Duodenal mucosa (tissue), 2 donors: ENCODE data around the gene MAFF.

ENCODE experiments used
- H3K27ac ChIP-seq: one replicate; pipeline ENCODE4 v1.7.0; 2013; ENCODE audit warnings: low read depth, low read length
- H3K27me3 ChIP-seq, 2 donors: one replicate each; pipeline ENCODE4 v1.7.0; 2013; ENCODE audit warnings: low read length in 2 of 2, control low read depth in 1 of 2; ENCODE audit not compliant: insufficient read depth in 2 of 2, control insufficient read depth in 1 of 2
- H3K36me3 ChIP-seq, 2 donors: one replicate each; pipeline ENCODE4 v1.7.0; 2013; ENCODE audit warnings: low read length in 2 of 2, control low read depth in 1 of 2; ENCODE audit not compliant: insufficient read depth in 2 of 2, control insufficient read depth in 1 of 2
- H3K4me1 ChIP-seq, 2 donors: one replicate each; pipeline ENCODE4 v1.7.0; 2013; ENCODE audit warnings: low read length in 2 of 2, control low read depth in 1 of 2; ENCODE audit not compliant: insufficient read depth in 2 of 2, control insufficient read depth in 1 of 2
- H3K4me3 ChIP-seq, 2 donors: one replicate each; pipeline ENCODE4 v1.7.0; 2013; ENCODE audit warnings: low read length in 2 of 2, low read depth in 1 of 2
- H3K9ac ChIP-seq, 2 donors: one replicate each; pipeline ENCODE4 v1.7.0; 2013; ENCODE audit warnings: low read length in 2 of 2, low read depth in 1 of 2
- H3K9me3 ChIP-seq, 2 donors: one replicate each; pipeline ENCODE4 v1.7.0; 2013; ENCODE audit warnings: low read length in 2 of 2, control low read depth in 1 of 2; ENCODE audit not compliant: control insufficient read depth in 1 of 2

MAFF gene

DNA sequence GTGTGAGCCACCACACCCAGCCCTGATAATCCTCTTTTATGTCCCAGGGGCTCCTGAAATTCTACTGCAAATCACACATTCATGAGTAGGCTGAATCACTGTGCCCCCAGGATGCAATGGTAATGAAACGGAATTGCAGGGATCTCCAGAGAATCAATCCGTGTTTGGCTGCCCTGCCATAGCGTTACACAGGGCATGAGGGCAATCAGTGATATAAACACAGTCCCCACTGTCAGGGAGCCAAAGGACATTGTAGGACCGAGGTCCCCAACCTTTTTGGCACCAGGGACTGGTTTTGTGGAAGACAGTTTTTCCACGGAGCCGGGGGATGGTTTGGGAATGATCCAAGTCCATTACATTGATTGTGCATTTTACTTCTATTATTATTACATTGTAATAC is 11.2 kb upstream of the MAFF start:
- H3K27me3 ChIP-seq = no peaks in the 10 kb centered on the region
- peaks cover 15% of the 10 kb centered on the region in 2 donors for H3K4me1 ChIP-seq
- H3K36me3 ChIP-seq = no peaks in the 10 kb centered on the region
- H3K27ac ChIP-seq = no peak overlapping the region
- H3K9ac ChIP-seq = no peak overlapping the region
- H3K9me3 ChIP-seq = no peaks in the 10 kb centered on the region
- H3K4me3 ChIP-seq = no peak overlapping the region

DNA sequence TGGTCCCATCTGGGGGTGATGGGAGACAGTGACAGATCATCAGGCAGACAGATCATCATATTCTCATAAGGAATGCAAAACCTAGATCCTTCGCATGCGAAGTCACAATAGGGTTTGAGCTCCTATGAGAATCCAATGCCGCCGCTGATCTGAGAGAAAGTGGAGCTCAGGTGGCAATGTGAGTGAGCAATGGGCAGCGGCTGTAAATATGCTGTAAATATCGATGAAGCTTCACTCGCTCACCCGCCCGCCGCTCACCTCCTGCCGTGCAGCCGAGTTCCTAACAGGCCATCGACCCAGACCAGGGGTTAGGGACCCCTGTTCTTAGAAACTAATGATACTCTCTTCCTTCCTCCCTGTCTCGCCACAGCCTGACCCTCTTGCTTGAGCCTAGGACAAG is 10.7 kb upstream of the MAFF start:
- Histone ChIP-seq H3K36me3 (no peaks in the 10 kb centered on the region), H3K27me3 (no peaks in the 10 kb centered on the region), H3K27ac (no peak overlapping the region), H3K9ac (no peak overlapping the region), H3K4me1 (peaks cover 15% of the 10 kb centered on the region in 2 donors), H3K9me3 (no peaks in the 10 kb centered on the region), H3K4me3 (no peak overlapping the region)

DNA sequence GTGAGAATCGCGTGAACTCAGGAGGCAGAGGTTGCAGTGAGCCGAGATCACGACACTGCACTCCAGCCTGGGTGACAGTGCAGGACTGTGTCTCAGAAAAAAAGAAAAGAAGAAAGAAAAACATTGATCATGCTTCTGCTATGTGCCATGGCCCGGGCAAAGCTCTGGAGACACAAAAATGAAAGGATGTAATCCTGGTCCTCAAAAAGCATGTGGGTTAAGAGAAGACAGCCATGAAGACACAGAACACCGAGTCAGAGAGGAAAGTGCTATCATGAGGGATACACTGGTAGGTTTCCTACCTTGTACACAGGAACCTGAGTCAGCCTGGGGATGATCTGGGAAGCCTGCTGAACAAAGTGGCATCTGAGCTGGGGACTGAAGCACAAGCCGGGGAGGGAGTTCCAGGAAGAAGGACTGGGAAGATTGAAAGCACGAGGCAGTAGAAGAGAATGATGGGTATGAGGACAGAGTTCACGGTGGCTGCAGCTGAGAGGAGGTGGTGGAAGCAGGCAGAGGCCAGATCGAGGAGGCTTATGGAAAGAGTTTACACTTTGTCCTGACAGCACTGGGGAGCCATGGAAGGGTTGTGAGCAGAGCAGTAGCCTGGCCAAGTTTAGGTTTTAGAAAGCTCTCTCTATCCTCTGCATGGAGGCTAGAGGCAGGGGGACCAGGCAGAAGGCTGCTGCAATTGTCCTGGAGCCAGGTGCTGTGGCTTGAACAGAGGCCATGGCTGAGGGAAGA is 9.9 kb upstream of the MAFF start:
- Histone ChIP-seq H3K36me3 (no peaks in the 10 kb centered on the region), H3K9me3 (no peaks in the 10 kb centered on the region), H3K4me3 (no peak overlapping the region), H3K9ac (no peak overlapping the region), H3K27ac (no peak overlapping the region), H3K4me1 (peaks cover 15 to 18% of the 10 kb centered on the region in 2 donors), H3K27me3 (no peaks in the 10 kb centered on the region)

DNA sequence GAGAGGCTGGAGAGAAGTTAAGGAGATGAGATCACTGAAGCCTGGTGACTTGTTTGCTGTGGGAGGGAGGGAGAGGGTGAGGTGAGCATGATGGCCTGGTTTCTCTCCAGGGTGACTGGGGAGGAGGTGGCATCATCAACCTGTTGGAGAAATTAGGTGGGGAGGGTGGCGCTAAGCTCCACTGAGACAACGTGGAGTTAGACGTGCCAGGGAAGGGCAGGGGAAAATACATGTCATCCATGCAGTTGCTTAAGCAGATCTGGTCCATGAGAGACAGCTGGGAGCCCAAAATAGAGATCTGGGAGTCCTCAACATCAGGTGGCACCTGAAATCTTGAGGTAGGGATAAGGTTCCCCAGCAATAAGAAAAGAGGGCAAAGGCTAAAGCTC is 9.3 kb upstream of the MAFF start:
- Histone ChIP-seq H3K9me3 (no peaks in the 10 kb centered on the region), H3K36me3 (no peaks in the 10 kb centered on the region), H3K4me1 (peaks cover 15 to 19% of the 10 kb centered on the region in 2 donors), H3K4me3 (no peak overlapping the region), H3K9ac (no peak overlapping the region), H3K27me3 (no peaks in the 10 kb centered on the region), H3K27ac (no peak overlapping the region)

DNA sequence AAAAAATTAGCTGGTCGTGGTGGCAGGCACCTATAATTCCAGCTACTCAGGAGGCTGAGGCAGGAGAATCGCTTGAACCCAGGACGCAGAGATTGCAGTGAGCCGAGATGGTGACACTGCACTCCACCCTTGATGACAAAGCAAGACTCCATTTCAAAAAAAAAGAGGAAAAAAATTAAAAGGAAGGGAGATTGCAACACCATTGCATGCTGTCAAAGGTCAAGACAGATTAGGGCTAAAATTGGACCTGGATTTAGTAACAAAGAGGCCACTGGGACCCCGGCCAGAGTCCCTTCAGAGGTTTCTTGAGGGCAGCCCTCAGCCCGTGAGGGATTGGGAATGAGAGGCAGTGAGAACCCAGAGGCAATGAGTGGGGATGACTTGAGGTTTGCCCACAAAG is 8.2 kb upstream of the MAFF start:
- Histone ChIP-seq H3K27ac (no peak overlapping the region), H3K9ac (no peak overlapping the region), H3K9me3 (no peaks in the 10 kb centered on the region), H3K36me3 (no peaks in the 10 kb centered on the region), H3K4me1 (peaks cover 15 to 19% of the 10 kb centered on the region in 2 donors), H3K4me3 (no peak overlapping the region), H3K27me3 (no peaks in the 10 kb centered on the region)

DNA sequence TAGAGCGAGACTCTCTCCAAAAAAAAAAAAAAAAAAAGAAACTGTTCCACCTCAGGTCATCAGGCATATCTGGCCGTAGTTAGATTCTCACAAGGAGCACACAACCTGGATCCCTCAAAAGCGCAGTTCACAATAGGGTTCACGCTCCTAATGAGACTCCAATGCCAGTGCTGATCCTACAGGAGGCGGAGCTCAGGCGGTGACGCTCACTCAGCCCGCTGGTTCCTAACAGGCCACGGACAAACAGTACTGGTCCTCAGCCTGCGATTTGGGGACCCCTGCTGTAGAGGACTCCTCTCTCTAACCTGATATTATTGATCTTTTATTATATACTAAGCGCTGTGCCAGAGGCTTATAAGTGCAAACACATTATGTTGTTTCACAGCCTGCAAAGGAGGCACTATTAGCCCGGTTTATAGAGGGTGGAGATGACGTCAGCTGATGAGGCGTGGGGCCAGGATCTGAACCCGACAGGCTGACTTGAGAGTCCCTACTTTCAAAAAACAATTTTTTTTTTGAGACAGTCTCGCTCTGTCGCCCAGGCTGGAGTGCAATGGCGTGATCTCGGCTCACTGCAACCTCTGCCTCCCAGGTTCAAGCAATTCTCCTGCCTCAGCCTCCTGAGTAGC is 4.9 kb upstream of the MAFF start:
- Histone ChIP-seq H3K27ac (no peak overlapping the region), H3K4me1 (peaks cover 21 to 22% of the 10 kb centered on the region in 2 donors), H3K36me3 (no peaks in the 10 kb centered on the region), H3K27me3 (no peaks in the 10 kb centered on the region), H3K4me3 (peak overlapping the region; percentile 45 to 55), H3K9ac (peak overlapping the region; percentile 49 to 54), H3K9me3 (no peaks in the 10 kb centered on the region)

DNA sequence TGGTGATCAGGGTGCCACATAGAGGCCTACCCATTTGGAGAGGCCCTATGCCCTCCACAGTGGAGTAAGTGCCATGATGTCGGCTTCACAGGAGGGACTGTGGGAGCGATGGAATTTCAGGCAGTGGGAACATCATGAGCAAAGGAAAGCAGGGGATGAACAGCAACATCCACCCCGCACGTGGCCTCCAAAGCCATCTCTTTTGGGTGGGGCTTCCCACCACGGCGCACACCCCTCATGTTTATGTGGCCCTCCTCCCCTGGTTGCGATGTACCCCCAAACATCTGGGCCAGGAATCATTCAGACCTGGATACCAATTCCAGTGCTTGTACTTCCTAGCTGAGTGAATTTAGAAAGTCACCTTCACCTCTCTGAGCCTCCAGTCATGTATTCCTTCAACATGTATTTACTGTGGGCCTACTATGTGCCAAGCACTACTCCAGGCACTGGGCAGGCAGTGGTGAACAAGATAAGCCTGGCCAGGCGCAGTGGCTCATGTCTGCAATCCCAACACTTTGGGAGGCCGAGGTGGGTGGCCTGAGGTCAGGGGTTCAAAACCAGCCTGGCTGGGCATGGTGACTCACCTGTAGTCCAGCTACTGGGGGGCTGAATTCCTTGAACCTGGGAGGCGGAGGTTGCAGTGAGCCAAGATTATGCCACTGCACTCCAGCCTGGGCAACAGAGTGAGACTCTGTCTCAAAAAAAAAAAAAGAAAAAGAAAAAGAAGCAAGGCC is 1.8 kb upstream of the MAFF start:
- Histone ChIP-seq H3K4me1 (peaks cover 27 to 30% of the 10 kb centered on the region in 2 donors), H3K4me3 (no peak overlapping the region), H3K27ac (no peak overlapping the region)

DNA sequence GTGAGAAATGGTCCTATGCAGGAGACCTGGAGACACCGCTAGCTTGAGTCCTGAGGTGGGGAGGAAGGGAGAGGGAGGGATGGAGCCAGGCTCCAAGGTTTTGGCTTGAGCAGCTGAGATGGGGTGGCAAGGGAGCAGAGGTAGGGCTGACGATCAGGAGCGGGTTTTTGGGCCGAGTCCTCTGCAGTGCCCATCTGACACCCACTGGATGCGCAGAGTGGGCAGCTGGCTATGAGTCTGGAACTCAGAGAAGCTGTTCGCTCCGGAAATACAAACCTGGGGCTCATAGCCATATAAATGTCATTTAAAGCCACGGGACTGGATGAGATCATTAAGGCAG is 453 bp upstream of the MAFF start:
- Histone ChIP-seq H3K9ac (peak overlapping the region; percentile 2 to 54), H3K27me3 (no peaks in the 10 kb centered on the region), H3K36me3 (no peaks in the 10 kb centered on the region), H3K4me3 (peak overlapping the region; percentile 60 to 64), H3K4me1 (peaks cover 29 to 34% of the 10 kb centered on the region in 2 donors), H3K9me3 (no peaks in the 10 kb centered on the region), H3K27ac (peak overlapping the region; percentile 78)

More for the DNA sequence above, 1.8 kb upstream of the MAFF start:
- H3K27me3 ChIP-seq = no peaks in the 10 kb centered on the region
- no peaks in the 10 kb centered on the region for H3K9me3 ChIP-seq
- H3K36me3 ChIP-seq = no peaks in the 10 kb centered on the region
- no peak overlapping the region for H3K9ac ChIP-seq

DNA sequence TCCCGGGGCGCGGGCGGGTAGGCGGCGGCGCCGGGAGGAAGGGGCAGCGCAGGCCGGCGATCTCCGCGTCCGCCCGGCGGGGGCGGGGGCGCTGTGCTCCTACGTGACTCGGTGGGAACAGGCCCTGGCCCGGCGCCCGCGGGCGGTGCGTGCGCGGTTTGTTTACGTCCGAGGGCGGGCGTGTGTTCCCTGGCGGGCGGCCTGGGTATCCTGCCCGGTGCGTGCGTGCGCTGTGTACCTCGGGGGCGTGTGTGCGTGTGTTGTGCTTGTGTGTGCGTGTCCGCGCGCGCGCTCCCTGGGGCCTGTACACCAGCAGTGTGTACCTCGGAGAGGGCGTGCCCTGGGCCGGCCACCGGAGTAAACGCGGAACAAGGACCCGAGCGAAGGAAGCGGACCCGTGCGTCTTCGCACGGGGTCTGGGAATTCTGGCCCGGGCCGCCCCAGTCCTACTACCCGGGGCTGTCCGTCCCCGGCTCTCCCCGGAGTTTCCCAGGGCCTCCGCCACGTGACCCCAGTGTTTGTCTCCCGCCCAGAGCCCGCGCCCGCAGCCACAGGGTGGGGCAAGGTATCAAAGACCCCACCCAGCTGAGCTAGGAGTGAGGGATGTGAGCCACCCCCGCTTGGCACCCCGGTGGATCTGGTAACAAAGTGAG is 769 bp downstream of the MAFF start:
- peak overlapping the region; percentile 81 to 84 for H3K9ac ChIP-seq

More for the DNA sequence above, 769 bp downstream of the MAFF start:
- H3K4me1 ChIP-seq = peaks cover 26 to 34% of the 10 kb centered on the region in 2 donors
- H3K9me3 ChIP-seq = no peaks in the 10 kb centered on the region
- H3K4me3 ChIP-seq = peak overlapping the region; percentile 85
- no peaks in the 10 kb centered on the region for H3K27me3 ChIP-seq
- H3K36me3 ChIP-seq = no peaks in the 10 kb centered on the region
- peak overlapping the region; percentile 94 for H3K27ac ChIP-seq
